SK-MEL-5 (cell line): ENCODE results near the gene NISCH. TPM values are rescaled to one million over a fixed set of nuclear protein-coding genes. Genes with fewer than 3 reads are reported as not detected.

Experiments used
- DNase-seq: peaks from one replicate; pipeline ENCODE4 v3.0.0-alpha.2; 2016; ENCODE audit warnings: low read depth, low spot score
- in situ Hi-C: cut with HindIII; loops from 2 replicates; pipeline ENCODE4 v1.10.0; 2016; ENCODE audit warnings: low sequenced_read_pairs, high pct_unique_total_duplicates, low pct_unique_long_range_greater_than_20kb
- total RNA-seq: library from RNA; depleted of rRNA; stranded (reverse); fragments of >200 nt; shearing (Covaris generic); gene quantifications from 2 replicates; pipeline ENCODE4 v1.2.3, GENCODE V29; 2014

The NISCH gene
- total RNA-seq, 1 experiment from 2014 or later: 17.7 TPM

DNA sequence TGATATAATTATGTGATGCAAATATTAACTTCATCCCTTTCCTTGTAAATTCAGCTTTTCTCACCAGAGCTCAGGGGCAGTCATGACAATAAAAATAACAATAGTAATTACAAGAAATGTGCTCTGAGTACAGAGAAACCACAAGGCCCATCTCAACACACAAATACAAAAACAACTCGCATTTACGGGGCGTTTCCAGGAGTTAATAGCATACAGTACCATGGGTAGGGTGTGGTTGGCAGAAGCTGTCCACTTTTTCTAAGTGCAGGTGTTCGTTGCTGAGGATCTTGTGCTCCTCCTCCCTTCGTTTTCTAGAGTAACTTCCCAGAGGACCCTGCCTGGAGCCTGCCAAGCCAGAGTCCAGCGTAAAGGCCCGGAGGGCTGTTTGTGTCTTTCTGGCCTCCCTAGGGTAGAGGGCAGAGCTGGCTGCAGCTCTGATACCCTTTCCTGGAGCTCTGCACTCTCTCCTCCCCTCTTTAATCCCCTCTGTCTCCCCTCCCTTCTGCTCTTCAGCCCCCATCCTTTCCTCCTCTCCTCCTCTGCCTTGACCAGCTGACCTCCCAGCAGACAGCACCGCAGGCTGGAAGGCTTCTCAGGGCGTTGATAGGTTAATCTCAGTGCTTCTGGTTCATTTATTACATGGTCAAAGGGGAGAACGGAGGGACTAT lies 21.9 kb upstream of the NISCH start:
- no peak for DNase-seq
- in situ Hi-C loops: no loop called here

DNA sequence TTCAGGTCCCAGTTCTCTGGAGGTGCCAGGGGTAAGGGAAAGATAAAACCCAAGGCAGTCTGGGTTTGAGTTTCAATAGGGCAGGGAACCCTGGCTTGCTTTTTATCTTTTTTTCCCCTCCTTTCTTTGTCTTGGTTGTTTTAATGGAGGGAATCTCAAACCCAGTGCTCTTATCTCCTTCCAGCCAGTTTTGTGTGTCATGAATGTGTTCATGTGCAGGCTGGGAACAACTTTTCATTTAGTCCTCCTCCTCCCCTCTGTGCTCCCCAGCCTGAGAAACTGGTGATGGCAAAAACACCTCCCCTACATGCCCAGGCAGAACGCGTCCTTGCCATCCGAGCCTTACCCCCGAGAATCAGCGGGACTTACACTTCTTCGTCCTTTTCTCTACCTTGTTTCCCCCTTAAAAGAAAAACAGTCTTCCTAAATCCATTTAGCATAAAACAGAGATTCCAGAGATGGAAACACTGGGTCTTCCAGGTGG lies 21.4 kb upstream of the NISCH start:
- DNase-seq: no peak
- in situ Hi-C loops: no loop called here

- DNase-seq: no peak
- in situ Hi-C loops: no loop called here
These were observed 20.8 kb upstream of the NISCH start for GRCh38 chr3:52434491-52435115.

DNA sequence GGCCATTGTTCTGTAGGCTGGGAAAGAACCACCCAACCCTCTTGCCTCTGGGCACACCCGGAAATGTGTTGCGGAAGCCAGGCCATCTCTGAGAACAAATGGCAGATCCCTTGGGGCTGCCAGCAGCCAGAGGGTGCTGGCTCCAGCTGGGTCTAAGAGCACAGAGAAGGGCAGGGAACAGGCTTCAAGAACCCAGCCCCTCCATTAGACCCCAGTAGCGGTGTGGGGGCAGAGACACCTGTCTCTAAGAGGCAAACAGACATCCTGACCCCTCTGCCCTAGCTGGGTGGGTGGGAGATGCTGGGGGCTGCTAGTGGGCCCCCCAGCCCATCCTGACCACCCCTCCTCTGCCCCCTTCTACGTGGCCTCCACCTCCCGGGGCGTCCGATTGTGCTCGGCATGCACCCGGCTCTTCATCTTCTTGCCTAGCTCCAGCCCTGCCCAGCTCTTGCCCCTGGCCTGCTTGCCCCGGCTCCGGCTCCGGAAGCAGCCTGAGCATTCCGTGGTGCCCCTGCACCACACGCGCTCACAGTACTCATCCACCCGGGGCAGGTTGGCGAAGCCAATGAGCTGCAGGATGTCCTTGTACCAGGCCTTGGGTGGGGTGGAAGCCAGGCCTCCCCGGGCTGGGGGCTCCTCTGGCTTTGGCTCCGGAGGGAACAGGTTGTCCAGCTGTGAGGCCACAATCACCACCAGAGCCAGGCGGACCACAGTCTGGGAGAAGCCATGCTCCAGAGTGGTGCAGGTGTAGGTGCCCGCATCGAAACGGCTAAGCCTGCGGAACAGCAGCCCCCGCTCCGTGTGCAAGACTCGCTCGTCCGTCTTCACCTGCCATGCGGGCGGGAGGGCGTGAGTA lies 19.9 kb upstream of the NISCH start:
- in situ Hi-C loops: no loop called here

GRCh38 chr3:52436500-52437149 lies 18.8 kb upstream of the NISCH start:
- no peak for DNase-seq
- in situ Hi-C loops: no loop called here

More for the DNA sequence above, 19.9 kb upstream of the NISCH start:
- no peak for DNase-seq

- no peak for DNase-seq
- in situ Hi-C loops: no loop called here
These were observed 17.9 kb upstream of the NISCH start for GRCh38 chr3:52437326-52438103.

DNA sequence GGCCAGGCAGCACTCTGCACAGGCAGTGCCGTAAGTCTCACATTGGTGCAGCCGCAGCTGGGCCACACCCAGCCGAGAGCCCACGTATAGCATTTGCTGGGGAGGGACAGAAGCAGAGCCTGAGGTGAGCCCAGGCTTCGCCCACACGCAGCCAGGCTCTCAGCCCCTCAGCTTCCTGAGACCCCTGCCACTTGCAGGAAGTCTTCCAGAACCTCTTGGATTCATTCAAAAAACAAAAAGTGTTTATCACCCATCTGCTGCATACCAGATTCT lies 17.4 kb upstream of the NISCH start:
- in situ Hi-C loops: no loop called here

DNA sequence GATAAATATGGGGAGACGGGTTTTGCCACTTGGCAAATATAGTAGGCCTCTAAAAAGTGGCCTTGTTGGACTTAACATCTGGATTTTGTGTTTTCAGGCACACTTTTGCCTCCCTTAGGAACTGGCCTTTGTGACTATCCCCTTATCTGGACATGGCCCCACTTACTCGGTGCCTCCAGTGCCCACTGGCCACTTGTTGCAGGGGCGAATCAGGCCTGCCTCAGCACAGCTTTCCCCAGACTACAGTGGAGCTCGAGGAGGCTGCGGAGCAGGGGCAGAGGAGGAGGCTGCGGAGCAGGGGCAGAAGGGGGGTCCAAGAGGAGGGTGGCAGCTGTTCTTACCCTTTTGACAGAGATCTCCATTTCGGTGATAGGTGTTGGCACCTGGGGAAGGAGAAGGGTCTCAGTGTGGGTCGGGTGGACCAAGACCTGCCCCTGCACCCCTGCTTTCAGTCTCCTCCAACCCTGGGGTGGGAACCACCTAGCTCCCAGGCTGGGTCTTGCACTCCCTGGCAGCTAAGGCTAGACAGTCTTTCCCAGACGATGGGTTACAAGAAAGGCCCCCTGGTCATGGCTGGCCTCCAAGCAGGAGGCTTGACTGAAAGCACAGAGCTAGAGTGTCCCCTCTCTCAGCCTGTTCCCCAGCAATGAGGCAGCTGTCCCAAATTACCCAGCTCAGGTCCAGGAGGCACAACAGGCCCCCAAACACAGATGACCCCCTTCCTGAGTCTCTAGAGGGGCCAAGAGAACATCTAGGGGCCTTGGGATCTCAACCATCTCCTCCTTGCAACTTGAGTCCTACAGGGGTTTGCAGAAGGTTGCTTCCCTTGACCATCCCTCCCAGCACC lies 16.6 kb upstream of the NISCH start:
- no peak for DNase-seq

More for the DNA sequence above, 17.4 kb upstream of the NISCH start:
- no peak for DNase-seq

GRCh38 chr3:52439426-52440248 lies 15.8 kb upstream of the NISCH start:
- in situ Hi-C loops: no loop called here

More for the DNA sequence above, 16.6 kb upstream of the NISCH start:
- in situ Hi-C loops: no loop called here

GRCh38 chr3:52440249-52440551 lies 15.2 kb upstream of the NISCH start:
- in situ Hi-C loops: no loop called here
- DNase-seq: no peak

More at GRCh38 chr3:52439426-52440248, 15.8 kb upstream of the NISCH start:
- no peak for DNase-seq

DNA sequence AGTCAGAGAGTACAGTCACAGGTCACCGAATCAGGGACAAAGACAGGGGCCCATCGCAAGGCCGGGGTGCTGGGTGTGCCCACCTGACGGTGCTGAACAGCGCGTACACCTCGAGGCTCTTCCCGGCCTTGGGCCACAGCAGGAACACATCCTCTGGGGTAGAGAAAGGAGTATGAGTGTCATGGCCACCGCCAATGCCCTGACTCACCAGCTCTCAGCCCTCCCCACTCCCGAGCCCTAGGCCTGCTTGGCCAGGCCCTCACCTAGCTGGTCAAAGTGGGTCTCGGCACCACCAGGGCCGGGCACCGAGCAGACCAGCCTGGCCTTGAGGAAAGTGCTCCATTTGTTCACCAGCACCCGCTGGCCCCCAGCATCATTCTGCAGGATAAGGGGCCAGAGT lies 14.7 kb upstream of the NISCH start:
- no peak for DNase-seq
- in situ Hi-C loops: no loop called here

GRCh38 chr3:52441091-52441771 lies 14.2 kb upstream of the NISCH start:
- in situ Hi-C loops: no loop called here

GRCh38 chr3:52441772-52442332 lies 13.6 kb upstream of the NISCH start:
- in situ Hi-C loops: no loop called here
- no peak for DNase-seq

More at GRCh38 chr3:52441091-52441771, 14.2 kb upstream of the NISCH start:
- DNase-seq: no peak

- in situ Hi-C loops: no loop called here
- no peak for DNase-seq
These were observed 12.8 kb upstream of the NISCH start for GRCh38 chr3:52442409-52443267.
